Measurements from ENCODE around the gene IGFBP2.

- no peak for TF ChIP-seq CTCF (IDR thresholded peaks at IDR 0.05)
- no peak for TF ChIP-seq POLR2A (IDR thresholded peaks at IDR 0.05)
Measured at GRCh38 chr2:216648105-216648504, 14.9 kb downstream of the IGFBP2 start.
